Mammary epithelial cell (primary cell): ENCODE data around the gene NAV3.

ENCODE experiments used
- EZH2 ChIP-seq: IDR thresholded peaks from 2 replicates; pipeline ENCODE4 v1.6.1; 2012; ENCODE audit warnings: low read length, inconsistent platforms, borderline replicate concordance
- TF ChIP-seq, protein P1 (sequence below), 2 donors: IDR thresholded peaks in 1 of 2; conservative IDR thresholded peaks in 1 of 2; 2 replicates each; pipeline ENCODE4 v1.5.1; 2011 to 2012; ENCODE audit warnings: inconsistent platforms in 2 of 2, low read length in 2 of 2, mild to moderate bottlenecking in 2 of 2, control low read depth in 1 of 2, low read depth in 1 of 2; ENCODE audit not compliant: insufficient read depth in 1 of 2; ENCODE audit errors: extremely low read depth in 1 of 2

DNA sequence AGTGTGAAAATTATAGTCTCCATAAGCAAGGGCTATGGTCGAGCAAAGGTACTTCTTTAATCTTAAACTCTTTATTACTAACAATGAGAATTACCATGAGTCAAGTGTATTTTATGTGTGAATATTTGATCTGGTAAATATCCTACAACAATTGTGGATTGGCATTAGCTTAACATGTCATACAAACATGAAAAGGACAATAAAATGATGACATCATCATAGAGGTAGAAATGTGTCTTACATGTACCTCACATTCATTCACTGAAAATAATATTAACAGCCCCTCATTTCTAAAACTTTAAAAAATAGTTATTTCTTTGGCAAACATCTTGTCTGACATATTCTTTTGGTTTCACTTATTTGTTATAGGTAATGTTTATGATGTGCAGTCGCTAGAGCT is 355.0 kb downstream of the NAV3 start:
- TF ChIP-seq, protein P1, sequence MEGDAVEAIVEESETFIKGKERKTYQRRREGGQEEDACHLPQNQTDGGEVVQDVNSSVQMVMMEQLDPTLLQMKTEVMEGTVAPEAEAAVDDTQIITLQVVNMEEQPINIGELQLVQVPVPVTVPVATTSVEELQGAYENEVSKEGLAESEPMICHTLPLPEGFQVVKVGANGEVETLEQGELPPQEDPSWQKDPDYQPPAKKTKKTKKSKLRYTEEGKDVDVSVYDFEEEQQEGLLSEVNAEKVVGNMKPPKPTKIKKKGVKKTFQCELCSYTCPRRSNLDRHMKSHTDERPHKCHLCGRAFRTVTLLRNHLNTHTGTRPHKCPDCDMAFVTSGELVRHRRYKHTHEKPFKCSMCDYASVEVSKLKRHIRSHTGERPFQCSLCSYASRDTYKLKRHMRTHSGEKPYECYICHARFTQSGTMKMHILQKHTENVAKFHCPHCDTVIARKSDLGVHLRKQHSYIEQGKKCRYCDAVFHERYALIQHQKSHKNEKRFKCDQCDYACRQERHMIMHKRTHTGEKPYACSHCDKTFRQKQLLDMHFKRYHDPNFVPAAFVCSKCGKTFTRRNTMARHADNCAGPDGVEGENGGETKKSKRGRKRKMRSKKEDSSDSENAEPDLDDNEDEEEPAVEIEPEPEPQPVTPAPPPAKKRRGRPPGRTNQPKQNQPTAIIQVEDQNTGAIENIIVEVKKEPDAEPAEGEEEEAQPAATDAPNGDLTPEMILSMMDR (conservative IDR thresholded peaks at IDR 0.05 in 1 of 2, IDR thresholded peaks at IDR 0.05 in 1 of 2; ENCODE audit: extremely low read depth in 1 of 2, insufficient read depth in 1 of 2, low read depth in 1 of 2, low read length in 2 of 2), result no peak
- TF ChIP-seq EZH2, result no peak
